Measurements from ENCODE around the gene CLDN6.

The CLDN6 gene

GRCh38 chr16:2999929-3000328, 18.1 kb downstream of the CLDN6 start:
- no peak overlapping the region for H3K27ac ChIP-seq
- TF ChIP-seq CTCF (conservative IDR thresholded peaks at IDR 0.05): no peak

- no peak overlapping the region for H3K27ac ChIP-seq
- TF ChIP-seq CTCF (conservative IDR thresholded peaks at IDR 0.05): no peak
Observed at GRCh38 chr16:2996298-2996697, 21.7 kb downstream of the CLDN6 start.

GRCh38 chr16:2992383-2993081, 25.5 kb downstream of the CLDN6 start:
- H3K27ac ChIP-seq: no peak overlapping the region
- no peak for TF ChIP-seq CTCF (conservative IDR thresholded peaks at IDR 0.05)

- no peak for TF ChIP-seq CTCF (conservative IDR thresholded peaks at IDR 0.05)
Observed at GRCh38 chr16:2991566-2992261, 26.3 kb downstream of the CLDN6 start.

DNA sequence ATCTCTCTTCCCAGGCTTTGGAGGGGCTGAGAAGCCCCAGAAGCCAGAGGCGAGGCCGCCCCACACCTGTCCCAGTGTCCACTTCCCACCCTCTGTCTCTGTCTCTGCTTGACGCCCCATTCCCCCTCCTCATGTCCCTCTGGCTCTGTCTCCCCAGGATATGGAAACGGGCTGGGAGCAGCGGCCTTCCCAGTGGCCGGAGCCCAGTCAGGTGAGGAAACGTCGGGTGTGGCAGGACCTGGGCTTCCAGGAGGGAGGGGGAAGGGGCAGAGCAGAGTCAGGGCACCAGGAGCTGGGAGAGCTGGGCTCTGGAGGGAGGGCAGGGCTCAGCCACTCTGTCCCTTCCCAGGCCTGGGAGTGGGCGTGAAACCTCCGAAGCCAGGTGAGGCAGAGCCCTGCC, 27.1 kb downstream of the CLDN6 start:
- no peak overlapping the region for H3K27ac ChIP-seq
- TF ChIP-seq CTCF (conservative IDR thresholded peaks at IDR 0.05): no peak

More at GRCh38 chr16:2991566-2992261, 26.3 kb downstream of the CLDN6 start:
- no peak overlapping the region for H3K27ac ChIP-seq

DNA sequence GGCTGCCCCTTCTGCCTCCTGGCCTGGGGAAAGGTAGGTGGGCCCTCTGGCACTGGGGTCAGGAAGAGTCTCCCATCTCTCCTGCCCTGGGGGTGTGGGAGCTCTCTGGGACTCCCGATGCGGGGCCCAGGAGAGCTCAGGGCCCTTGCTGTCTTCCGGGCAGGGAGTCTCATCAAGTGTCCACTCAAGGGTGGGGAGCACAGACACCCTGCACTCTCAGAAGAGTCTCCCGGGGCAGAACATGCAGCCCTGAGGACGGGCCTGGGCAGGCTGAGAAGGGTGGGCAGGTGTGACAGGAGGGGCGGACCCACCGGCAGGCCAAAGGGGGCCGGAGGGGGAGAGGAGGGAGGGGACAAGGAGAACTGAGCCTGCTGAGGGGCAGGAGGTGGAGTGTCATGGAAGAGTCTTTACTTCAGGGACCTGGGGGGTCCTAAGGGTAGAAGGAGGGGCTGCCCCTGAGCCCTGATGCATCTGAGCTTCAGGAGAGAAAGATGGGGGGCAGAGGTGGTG, 29.3 kb downstream of the CLDN6 start:
- no peak overlapping the region for H3K27ac ChIP-seq
- TF ChIP-seq CTCF (conservative IDR thresholded peaks at IDR 0.05): no peak

DNA sequence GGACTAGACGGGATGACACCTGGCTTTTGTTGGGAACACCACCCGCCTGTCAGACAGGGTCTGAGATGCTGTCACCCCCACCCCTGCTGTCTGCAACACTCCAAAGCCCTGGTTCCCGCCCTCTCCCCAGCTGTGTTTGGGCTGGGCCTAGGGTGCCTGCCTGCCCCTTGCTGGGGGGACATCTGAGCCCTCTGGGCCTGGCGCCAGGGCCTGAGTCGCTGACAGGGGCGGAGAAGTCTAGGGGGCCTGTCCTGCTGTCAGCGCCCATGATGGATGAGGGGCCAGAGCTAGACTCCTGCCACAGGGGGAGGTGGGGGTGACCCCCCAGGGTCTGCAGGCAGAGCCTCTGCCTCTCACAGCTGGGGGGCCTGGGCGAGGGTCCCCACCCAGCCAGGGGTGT, 30.1 kb downstream of the CLDN6 start:
- no peak overlapping the region for H3K27ac ChIP-seq
- no peak for TF ChIP-seq CTCF (conservative IDR thresholded peaks at IDR 0.05)

All from VCaP (cell line).